Choroid plexus epithelial cell (primary cell): Measurements from ENCODE around the gene TGM1.

Experiments
- DNase-seq: peaks from one replicate; pipeline ENCODE4 v3.0.0-alpha.2; 2010; ENCODE audit warnings: low read depth
- H3K4me3 ChIP-seq: 2 replicates; pipeline ENCODE4 v1.5.1; 2011; ENCODE audit warnings: low read depth, mild to moderate bottlenecking, control low read depth, low read length, moderate library complexity
- TF ChIP-seq, protein P1 (sequence below): conservative IDR thresholded peaks from 2 replicates; pipeline ENCODE4 v1.5.1; 2011; ENCODE audit warnings: low read depth, mild to moderate bottlenecking, control low read depth, inconsistent platforms, low read length, moderate library complexity

Gene TGM1

GRCh38 chr14:24233538-24233866 lies 29.5 kb downstream of the TGM1 start:
- peak overlapping the region; percentile 89 for H3K4me3 ChIP-seq
- DNase-seq = no peak
- TF ChIP-seq, protein P1, sequence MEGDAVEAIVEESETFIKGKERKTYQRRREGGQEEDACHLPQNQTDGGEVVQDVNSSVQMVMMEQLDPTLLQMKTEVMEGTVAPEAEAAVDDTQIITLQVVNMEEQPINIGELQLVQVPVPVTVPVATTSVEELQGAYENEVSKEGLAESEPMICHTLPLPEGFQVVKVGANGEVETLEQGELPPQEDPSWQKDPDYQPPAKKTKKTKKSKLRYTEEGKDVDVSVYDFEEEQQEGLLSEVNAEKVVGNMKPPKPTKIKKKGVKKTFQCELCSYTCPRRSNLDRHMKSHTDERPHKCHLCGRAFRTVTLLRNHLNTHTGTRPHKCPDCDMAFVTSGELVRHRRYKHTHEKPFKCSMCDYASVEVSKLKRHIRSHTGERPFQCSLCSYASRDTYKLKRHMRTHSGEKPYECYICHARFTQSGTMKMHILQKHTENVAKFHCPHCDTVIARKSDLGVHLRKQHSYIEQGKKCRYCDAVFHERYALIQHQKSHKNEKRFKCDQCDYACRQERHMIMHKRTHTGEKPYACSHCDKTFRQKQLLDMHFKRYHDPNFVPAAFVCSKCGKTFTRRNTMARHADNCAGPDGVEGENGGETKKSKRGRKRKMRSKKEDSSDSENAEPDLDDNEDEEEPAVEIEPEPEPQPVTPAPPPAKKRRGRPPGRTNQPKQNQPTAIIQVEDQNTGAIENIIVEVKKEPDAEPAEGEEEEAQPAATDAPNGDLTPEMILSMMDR = no peak

- peak within 1 kb of the TSS; percentile 89 for H3K4me3 ChIP-seq
- no peak for DNase-seq
- TF ChIP-seq, protein P1 = no peak
Observed at GRCh38 chr14:24232645-24233537, 30.1 kb downstream of the TGM1 start, which contains the start of gene GMPR2. Gene GMPR2, plus strand, starts transcription at chr14:24232929. Its CDS starts 325 bp downstream, at chr14:24233254.

DNA sequence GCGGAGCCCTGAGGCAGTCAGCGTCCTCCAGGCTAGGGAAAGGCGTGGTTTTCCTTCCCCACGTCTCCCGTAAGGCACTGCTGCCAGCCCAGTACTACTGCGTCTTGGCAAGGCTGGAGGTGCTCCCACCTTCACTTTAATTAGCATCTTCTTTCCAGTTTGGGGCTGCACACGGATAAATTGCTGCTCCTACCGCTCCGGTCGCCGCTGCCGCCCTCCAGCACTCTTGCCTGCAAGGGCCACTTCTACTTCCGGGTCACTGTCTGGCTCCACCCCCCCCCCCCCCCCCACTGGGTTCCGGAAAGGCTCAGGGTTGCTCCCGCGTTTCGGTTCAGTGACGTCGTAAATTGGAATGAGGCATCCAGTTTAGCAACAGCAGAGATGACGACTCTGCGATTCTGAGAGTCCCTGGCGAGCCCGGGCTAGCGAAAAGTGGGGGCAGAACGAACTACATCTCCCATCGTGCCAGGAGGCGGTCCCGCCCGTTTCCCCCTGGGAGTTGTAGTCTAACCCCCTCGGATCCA lies 30.8 kb downstream of the TGM1 start, which contains the start of gene NEDD8:
Gene NEDD8 (minus strand): TSS at position 247 of the 524 bp plus-strand sequence. CDS start 100 bp downstream, at position 147.
- TF ChIP-seq, protein P1 = no peak
- DNase-seq = peak; percentile 96
- H3K4me3 ChIP-seq = peak within 1 kb of the TSS; percentile 89

DNA sequence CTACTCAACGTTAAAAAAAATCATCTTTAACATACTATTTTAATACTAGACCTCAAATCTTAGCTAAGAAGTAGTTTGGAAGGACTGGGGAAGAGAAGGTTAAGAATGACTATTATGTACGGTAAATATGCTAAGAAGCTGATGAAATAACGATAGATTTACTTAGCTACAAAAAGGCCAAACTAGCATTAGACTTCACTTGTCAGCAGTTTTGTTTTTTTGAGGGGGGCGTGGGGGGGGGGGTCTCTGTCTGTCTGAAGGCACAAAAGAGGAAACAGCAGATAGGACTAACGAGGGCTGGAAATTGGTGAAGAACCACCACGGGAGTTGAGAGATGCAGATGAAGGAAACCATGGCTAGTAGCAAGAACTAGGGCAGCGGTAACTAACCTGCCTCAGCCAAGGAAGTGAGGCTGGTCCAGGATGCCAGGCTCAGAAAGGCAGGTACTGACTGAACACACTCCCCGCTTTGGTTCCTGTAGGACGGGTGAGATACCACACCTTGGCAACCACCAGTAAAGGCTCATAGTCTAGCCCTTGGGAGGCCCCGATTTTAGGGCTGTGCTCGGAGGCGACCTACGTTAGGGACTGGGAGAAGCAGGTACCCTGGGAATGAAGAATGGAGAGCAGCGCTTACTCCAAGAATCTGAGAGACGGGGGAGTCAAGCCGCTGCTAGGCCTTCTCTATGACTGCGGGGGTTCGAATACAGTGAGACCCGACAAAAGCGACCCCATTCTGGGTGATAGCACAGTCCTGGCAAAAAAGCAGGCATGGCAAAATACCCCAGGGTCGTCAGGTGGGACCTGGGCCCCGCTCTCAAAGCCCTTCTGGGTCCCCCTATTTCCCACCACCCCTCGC lies 31.5 kb downstream of the TGM1 start:
- no peak for DNase-seq
- TF ChIP-seq, protein P1 = no peak
- H3K4me3 ChIP-seq = peak overlapping the region; percentile 89

DNA sequence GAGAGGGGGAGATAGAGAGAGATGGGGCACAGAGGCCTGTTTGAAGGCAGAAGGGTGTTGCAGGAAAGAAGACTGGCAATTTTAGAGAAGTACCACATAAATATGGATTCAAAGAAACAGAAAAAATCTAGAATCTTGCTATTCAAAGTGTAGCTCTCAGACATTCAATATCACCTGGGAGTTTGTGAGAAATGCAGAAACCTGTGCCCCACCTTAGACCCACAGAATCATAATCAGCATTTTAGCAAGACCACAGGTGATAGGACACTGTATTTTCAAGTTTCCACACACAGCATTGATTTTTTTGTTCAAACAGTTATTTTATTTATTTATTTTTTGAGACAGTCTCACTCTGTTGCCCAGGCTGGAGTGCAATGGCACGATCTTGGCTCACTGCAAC lies 34.1 kb downstream of the TGM1 start:
- H3K4me3 ChIP-seq = no peak overlapping the region
- TF ChIP-seq, protein P1 = no peak
- no peak for DNase-seq

GRCh38 chr14:24226473-24226872 lies 36.5 kb downstream of the TGM1 start:
- no peak for DNase-seq
- no peak overlapping the region for H3K4me3 ChIP-seq
- TF ChIP-seq, protein P1 = no peak
